K562 (cell line): ENCODE data around the gene TNFSF13. TPM values are rescaled to one million over a fixed set of nuclear protein-coding genes. Genes with fewer than 3 reads are reported as not detected.

Experiments used
- FOXK1 ChIP-seq: sonication (generic); formaldehyde crosslinking; IDR thresholded peaks from 2 replicates; pipeline ENCODE4 v1.8.0; 2022; ENCODE audit warnings: missing genetic modification reagents, mild to moderate bottlenecking, borderline replicate concordance
- HDAC3 ChIP-seq: fragments of 450-650 bp; IDR thresholded peaks from 2 replicates; pipeline ENCODE4 v1.6.1; 2018; ENCODE audit warnings: borderline replicate concordance, mild to moderate bottlenecking, moderate library complexity; ENCODE audit not compliant: partially characterized antibody
- KDM5B ChIP-seq: fragments of 200-600 bp; sonication (generic); IDR thresholded peaks from 2 replicates; pipeline ENCODE4 v1.6.1; 2012; ENCODE audit warnings: low read depth, mild to moderate bottlenecking, moderate library complexity, low read length, control low read depth, inconsistent platforms; ENCODE audit not compliant: insufficient replicate concordance
- MCM7 ChIP-seq, 2 experiments: fragments of 450-650 bp; IDR thresholded peaks; 2 replicates each; pipeline ENCODE4 v1.6.1; 2016 to 2018
- NCOA2 ChIP-seq, 2 experiments: fragments of 450-650 bp; IDR thresholded peaks; 2 replicates each; pipeline ENCODE4 v1.6.1; 2018; ENCODE audit warnings: mild to moderate bottlenecking in 2 of 2, moderate library complexity in 1 of 2; ENCODE audit not compliant: partially characterized antibody in 2 of 2
- POLR2H ChIP-seq: IDR thresholded peaks from 2 replicates; pipeline ENCODE4 v1.6.1; 2016; ENCODE audit warnings: missing genetic modification characterization, low read depth, mild to moderate bottlenecking, control low read depth, missing compliant biosample characterization, moderate library complexity
- ZNF24 ChIP-seq: fragments of 450-650 bp; IDR thresholded peaks from 2 replicates; pipeline ENCODE4 v1.6.1; 2016
- ZNF644 ChIP-seq: fragments of 200-800 bp; sonication (Bioruptor generic); IDR thresholded peaks from 2 replicates; pipeline ENCODE4 v1.6.1; 2016; ENCODE audit warnings: low read depth, missing genetic modification characterization, missing compliant biosample characterization
- polyA plus RNA-seq, 8 experiments: library from polyadenylated mRNA; depleted of rRNA in 4 of 8; stranded (reverse) in 5 of 8; unstranded in 3 of 8; fragments of >200 nt; fragmentation: Nextera tagmentation in 2 of 8; fragmentation: Illumina TruSeq in 1 of 8; extraction: Ambion mirVana in 2 of 8; extraction: Trizol in 1 of 8; gene quantifications; 2 replicates each; pipeline versions ENCODE4 v1.2.1 to v1.2.3, GENCODE V29; 2011 to 2014; ENCODE audit warnings: inconsistent platforms in 1 of 8, missing spikeins in 1 of 8
- total RNA-seq, 7 experiments: library from RNA; depleted of rRNA in 6 of 7; stranded (reverse); fragments of >200 nt in 6 of 7; fragmentation: Illumina TruSeq in 2 of 7; extraction: Trizol in 2 of 7; gene quantifications; 2 replicates each; pipeline versions ENCODE4 v1.2.1 to v1.2.3, GENCODE V29; 2011 to 2021; ENCODE audit warnings: low replicate concordance in 1 of 7
- TF ChIP-seq, protein P1 (sequence below): fragments of 250-450 bp; sonication (Bioruptor Pico); IDR thresholded peaks from 2 replicates; pipeline ENCODE4 v1.5.0; 2020; ENCODE audit warnings: mild to moderate bottlenecking
- TF ChIP-seq, protein P2 (sequence below), 2 experiments: IDR thresholded peaks in 1 of 2; conservative IDR thresholded peaks in 1 of 2; 2 replicates each; pipeline ENCODE4 v1.6.1; 2016; ENCODE audit warnings: low read depth in 2 of 2, mild to moderate bottlenecking in 1 of 2, missing compliant biosample characterization in 1 of 2, missing genetic modification characterization in 1 of 2, moderate library complexity in 1 of 2
- TF ChIP-seq, protein P3 (sequence below): fragments of 250-450 bp; sonication (Bioruptor Pico); IDR thresholded peaks from 2 replicates; pipeline ENCODE4 v1.4.0; 2020
- TF ChIP-seq, protein P4 (sequence below): sonication (generic); formaldehyde crosslinking; IDR thresholded peaks from 2 replicates; pipeline ENCODE4 v1.8.0; 2023; ENCODE audit warnings: mild to moderate bottlenecking, missing genetic modification reagents
- TF ChIP-seq, protein P5 (sequence below): sonication (generic); formaldehyde crosslinking; IDR thresholded peaks from 2 replicates; pipeline ENCODE4 v1.8.0; 2022; ENCODE audit warnings: missing genetic modification reagents, mild to moderate bottlenecking, borderline replicate concordance

Gene TNFSF13
- total and polyA plus RNA-seq, 9 of the 15 experiments (the other 6 are each of a cell fraction or from before 2014, with no cell fraction given): 0.04 to 0.51 (median 0.19) TPM; not detected in 1

DNA sequence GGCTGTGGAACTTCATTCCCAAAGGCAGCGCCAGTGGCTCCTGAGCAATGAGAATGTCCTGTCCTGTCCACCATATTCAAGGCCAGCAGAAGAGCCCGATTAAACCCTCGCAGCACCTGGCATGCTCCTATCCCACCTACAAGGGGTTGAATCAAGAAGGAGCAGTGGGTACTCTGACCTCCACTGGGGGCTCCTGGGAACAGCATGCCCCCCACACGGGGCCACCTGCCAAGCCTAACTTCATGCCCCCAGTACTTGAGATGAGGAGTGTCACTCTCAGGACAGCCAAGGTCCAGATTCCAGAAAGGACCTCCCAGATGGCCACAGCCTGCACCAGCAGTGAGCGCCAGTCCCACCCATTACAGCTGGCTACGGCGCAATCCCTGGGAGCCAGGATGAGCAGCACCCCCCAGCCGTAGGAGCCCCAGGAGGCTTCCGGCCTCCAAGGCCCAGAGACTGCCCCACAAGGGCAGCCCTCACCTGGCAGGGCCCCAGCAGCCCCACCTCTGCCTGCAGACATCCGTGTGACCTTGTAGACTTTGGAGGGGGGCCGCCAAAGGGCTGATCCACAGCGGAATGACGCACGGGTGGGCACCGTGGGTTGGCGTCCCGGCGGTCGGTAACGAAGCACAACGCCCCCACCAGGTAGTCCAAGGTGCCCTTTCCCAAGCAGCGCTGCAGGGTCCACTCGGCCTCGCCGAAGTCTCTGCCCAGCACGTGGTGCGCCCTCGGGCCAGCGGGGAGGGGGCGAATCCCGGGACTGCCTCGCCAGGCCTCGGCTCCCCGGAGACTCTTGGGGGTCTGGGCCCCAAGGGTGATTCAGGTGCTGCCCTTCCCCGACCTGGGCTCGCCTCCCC is 24.1 kb downstream of the TNFSF13 start (continued):
- TF ChIP-seq, protein P1, sequence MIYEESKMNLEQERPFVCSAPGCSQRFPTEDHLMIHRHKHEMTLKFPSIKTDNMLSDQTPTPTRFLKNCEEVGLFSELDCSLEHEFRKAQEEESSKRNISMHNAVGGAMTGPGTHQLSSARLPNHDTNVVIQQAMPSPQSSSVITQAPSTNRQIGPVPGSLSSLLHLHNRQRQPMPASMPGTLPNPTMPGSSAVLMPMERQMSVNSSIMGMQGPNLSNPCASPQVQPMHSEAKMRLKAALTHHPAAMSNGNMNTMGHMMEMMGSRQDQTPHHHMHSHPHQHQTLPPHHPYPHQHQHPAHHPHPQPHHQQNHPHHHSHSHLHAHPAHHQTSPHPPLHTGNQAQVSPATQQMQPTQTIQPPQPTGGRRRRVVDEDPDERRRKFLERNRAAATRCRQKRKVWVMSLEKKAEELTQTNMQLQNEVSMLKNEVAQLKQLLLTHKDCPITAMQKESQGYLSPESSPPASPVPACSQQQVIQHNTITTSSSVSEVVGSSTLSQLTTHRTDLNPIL (CRISPR knock-in tag): no peak
- TF ChIP-seq ZNF644 (no peak), ZNF24 (no peak), POLR2H (no peak), HDAC3 (no peak), KDM5B (no peak), MCM7 (IDR thresholded peaks at IDR 0.05) (no peak), FOXK1 (no peak), NCOA2 (IDR thresholded peaks at IDR 0.05; ENCODE audit: partially characterized antibody in 2 of 2) (no peak)
- TF ChIP-seq, protein P2, sequence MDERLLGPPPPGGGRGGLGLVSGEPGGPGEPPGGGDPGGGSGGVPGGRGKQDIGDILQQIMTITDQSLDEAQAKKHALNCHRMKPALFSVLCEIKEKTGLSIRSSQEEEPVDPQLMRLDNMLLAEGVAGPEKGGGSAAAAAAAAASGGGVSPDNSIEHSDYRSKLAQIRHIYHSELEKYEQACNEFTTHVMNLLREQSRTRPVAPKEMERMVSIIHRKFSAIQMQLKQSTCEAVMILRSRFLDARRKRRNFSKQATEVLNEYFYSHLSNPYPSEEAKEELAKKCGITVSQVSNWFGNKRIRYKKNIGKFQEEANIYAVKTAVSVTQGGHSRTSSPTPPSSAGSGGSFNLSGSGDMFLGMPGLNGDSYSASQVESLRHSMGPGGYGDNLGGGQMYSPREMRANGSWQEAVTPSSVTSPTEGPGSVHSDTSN (CRISPR knock-in tag; IDR thresholded peaks at IDR 0.05; ENCODE audit: low read depth): no peak
- TF ChIP-seq, protein P2 (tag; conservative IDR thresholded peaks at IDR 0.05; ENCODE audit: low read depth): no peak
- TF ChIP-seq, protein P3, sequence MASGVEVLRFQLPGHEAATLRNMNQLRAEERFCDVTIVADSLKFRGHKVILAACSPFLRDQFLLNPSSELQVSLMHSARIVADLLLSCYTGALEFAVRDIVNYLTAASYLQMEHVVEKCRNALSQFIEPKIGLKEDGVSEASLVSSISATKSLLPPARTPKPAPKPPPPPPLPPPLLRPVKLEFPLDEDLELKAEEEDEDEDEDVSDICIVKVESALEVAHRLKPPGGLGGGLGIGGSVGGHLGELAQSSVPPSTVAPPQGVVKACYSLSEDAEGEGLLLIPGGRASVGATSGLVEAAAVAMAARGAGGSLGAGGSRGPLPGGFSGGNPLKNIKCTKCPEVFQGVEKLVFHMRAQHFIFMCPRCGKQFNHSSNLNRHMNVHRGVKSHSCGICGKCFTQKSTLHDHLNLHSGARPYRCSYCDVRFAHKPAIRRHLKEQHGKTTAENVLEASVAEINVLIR (CRISPR knock-in tag): no peak
- TF ChIP-seq, protein P4, sequence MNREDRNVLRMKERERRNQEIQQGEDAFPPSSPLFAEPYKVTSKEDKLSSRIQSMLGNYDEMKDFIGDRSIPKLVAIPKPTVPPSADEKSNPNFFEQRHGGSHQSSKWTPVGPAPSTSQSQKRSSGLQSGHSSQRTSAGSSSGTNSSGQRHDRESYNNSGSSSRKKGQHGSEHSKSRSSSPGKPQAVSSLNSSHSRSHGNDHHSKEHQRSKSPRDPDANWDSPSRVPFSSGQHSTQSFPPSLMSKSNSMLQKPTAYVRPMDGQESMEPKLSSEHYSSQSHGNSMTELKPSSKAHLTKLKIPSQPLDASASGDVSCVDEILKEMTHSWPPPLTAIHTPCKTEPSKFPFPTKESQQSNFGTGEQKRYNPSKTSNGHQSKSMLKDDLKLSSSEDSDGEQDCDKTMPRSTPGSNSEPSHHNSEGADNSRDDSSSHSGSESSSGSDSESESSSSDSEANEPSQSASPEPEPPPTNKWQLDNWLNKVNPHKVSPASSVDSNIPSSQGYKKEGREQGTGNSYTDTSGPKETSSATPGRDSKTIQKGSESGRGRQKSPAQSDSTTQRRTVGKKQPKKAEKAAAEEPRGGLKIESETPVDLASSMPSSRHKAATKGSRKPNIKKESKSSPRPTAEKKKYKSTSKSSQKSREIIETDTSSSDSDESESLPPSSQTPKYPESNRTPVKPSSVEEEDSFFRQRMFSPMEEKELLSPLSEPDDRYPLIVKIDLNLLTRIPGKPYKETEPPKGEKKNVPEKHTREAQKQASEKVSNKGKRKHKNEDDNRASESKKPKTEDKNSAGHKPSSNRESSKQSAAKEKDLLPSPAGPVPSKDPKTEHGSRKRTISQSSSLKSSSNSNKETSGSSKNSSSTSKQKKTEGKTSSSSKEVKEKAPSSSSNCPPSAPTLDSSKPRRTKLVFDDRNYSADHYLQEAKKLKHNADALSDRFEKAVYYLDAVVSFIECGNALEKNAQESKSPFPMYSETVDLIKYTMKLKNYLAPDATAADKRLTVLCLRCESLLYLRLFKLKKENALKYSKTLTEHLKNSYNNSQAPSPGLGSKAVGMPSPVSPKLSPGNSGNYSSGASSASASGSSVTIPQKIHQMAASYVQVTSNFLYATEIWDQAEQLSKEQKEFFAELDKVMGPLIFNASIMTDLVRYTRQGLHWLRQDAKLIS: 0 out of 2 replicates have a peak, but pooled peaks have one; percentile 18
- TF ChIP-seq, protein P5, sequence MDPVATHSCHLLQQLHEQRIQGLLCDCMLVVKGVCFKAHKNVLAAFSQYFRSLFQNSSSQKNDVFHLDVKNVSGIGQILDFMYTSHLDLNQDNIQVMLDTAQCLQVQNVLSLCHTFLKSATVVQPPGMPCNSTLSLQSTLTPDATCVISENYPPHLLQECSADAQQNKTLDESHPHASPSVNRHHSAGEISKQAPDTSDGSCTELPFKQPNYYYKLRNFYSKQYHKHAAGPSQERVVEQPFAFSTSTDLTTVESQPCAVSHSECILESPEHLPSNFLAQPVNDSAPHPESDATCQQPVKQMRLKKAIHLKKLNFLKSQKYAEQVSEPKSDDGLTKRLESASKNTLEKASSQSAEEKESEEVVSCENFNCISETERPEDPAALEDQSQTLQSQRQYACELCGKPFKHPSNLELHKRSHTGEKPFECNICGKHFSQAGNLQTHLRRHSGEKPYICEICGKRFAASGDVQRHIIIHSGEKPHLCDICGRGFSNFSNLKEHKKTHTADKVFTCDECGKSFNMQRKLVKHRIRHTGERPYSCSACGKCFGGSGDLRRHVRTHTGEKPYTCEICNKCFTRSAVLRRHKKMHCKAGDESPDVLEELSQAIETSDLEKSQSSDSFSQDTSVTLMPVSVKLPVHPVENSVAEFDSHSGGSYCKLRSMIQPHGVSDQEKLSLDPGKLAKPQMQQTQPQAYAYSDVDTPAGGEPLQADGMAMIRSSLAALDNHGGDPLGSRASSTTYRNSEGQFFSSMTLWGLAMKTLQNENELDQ (CRISPR knock-in tag): no peak
